Body of pancreas (tissue), 4 donors: Measurements from ENCODE around the gene DLGAP1.

ENCODE experiments used
- CTCF ChIP-seq, 7 experiments: fragments of 450-650 bp in 4 of 7; fragments of 200-600 bp in 3 of 7; sonication (generic) in 3 of 7; IDR thresholded peaks; one replicate each; pipeline ENCODE4 v1.5.1; 2016 to 2019; ENCODE audit warnings: antibody characterized with exemption in 7 of 7
- POLR2A ChIP-seq, 3 donors: fragments of 450-650 bp; IDR thresholded peaks; one replicate each; pipeline ENCODE4 v1.6.1; 2016; ENCODE audit warnings: antibody characterized with exemption in 3 of 3, mild to moderate bottlenecking in 2 of 3

GRCh38 chr18:4252829-4253228, 202.3 kb downstream of the DLGAP1 start:
- TF ChIP-seq CTCF (IDR thresholded peaks at IDR 0.05) (no peak), POLR2A (IDR thresholded peaks at IDR 0.05) (no peak)
